ENCODE data around the gene CELF2.

Gene CELF2

GRCh38 chr10:11005725-11006427 lies 11.8 kb upstream of the CELF2 start:
- no peak overlapping the region for H3K4me3 Mint-ChIP-seq

GRCh38 chr10:11006428-11006825 lies 11.2 kb upstream of the CELF2 start:
- Mint-ChIP-seq H3K27ac (no peak overlapping the region), H3K36me3 (ENCODE audit: low read depth) (no peaks in the 10 kb centered on the region), H3K27me3 (ENCODE audit: low read depth, poor library complexity) (peaks cover 44% of the 10 kb centered on the region), H3K4me1 (peaks cover 6% of the 10 kb centered on the region), H3K9me3 (no peaks in the 10 kb centered on the region), H3K4me3 (no peak overlapping the region)
- no peak for DNase-seq
- TF ChIP-seq CTCF (IDR thresholded peaks at IDR 0.05): no peak

More at GRCh38 chr10:11005725-11006427, 11.8 kb upstream of the CELF2 start:
- Mint-ChIP-seq H3K27ac (no peak overlapping the region), H3K36me3 (ENCODE audit: low read depth) (no peaks in the 10 kb centered on the region), H3K9me3 (no peaks in the 10 kb centered on the region), H3K4me1 (peaks cover 6% of the 10 kb centered on the region), H3K27me3 (ENCODE audit: low read depth, poor library complexity) (peaks cover 41% of the 10 kb centered on the region)
- no peak for TF ChIP-seq CTCF (IDR thresholded peaks at IDR 0.05)
- no peak for DNase-seq

GRCh38 chr10:11007476-11008020 lies 10.1 kb upstream of the CELF2 start:
- Mint-ChIP-seq H3K27ac (no peak overlapping the region), H3K4me1 (peaks cover 12% of the 10 kb centered on the region), H3K27me3 (ENCODE audit: low read depth, poor library complexity) (peaks cover 41% of the 10 kb centered on the region), H3K36me3 (ENCODE audit: low read depth) (no peaks in the 10 kb centered on the region), H3K4me3 (no peak overlapping the region), H3K9me3 (no peaks in the 10 kb centered on the region)
- DNase-seq: no peak
- TF ChIP-seq CTCF (IDR thresholded peaks at IDR 0.05): no peak

DNA sequence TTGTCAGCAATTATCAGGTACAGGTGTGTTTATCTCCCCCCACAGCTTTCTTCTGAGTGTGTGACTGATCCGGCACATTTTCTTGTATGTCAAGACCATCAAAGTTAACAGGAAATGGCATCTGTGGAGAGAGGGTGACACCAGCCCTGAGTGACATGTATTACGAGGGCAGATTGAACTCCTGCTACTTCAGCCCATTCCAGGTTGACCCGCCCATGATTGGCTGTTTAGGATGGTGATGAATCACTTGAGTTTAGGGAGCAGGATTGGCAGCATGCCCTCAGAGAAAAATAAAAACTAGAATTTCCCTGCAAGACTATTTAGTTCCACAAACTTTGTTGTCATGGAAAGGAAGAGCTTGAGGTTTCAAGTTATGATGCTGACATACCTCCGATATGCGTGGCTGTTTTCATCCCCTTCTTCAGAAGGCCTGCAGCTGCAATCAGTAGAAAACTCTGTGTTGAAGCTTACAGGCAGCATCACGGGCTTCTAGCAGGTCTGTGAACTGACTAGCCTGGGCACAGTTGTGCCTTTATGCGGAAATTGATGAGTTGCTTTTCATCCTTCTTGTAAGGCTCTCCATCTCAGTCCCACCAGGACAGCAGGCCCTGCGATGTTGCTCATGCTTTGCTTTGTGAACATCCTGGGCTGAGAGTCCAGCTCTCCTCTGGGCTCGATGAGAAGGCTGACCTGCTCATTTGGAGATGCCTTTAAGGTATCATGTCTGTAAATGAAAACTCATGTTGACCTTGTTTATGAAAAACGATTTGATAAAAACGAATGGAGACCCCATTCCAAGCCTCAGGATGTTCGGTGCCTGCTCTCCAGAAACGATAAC lies 8.0 kb upstream of the CELF2 start:
- no peaks in the 10 kb centered on the region for H3K36me3 Mint-ChIP-seq (ENCODE audit: low read depth)
- H3K4me1 Mint-ChIP-seq: peaks cover 14% of the 10 kb centered on the region
- no peaks in the 10 kb centered on the region for H3K9me3 Mint-ChIP-seq
- no peak for DNase-seq
- no peak for TF ChIP-seq CTCF (IDR thresholded peaks at IDR 0.05)
- H3K27ac Mint-ChIP-seq: no peak overlapping the region
- no peak overlapping the region for H3K4me3 Mint-ChIP-seq
- H3K27me3 Mint-ChIP-seq (ENCODE audit: low read depth, poor library complexity): peaks cover 44% of the 10 kb centered on the region

DNA sequence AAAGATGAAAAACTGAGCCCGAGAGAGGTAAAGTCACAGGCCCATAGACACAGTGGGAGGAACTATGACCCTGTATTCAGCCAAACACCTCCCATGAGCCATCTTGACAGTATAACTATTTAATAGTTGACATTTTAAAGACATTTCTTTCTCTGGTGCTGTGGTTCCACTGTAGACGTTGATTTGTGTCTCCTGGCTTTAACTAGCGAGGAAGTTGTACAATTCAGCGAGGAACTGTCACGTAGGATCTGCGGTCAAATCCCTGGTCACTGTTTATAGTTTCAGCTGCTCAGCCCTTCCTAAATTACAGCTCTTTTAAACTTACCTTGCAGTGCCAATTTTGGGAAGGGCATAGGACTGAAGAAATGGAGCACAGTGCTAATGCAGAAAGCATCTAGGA lies 7.1 kb upstream of the CELF2 start:
- Mint-ChIP-seq H3K27me3 (ENCODE audit: low read depth, poor library complexity) (peaks cover 49% of the 10 kb centered on the region), H3K4me1 (peaks cover 14% of the 10 kb centered on the region), H3K27ac (no peak overlapping the region)

More for the DNA sequence above, 7.1 kb upstream of the CELF2 start:
- Mint-ChIP-seq H3K9me3 (no peaks in the 10 kb centered on the region), H3K36me3 (ENCODE audit: low read depth) (no peaks in the 10 kb centered on the region), H3K4me3 (no peak overlapping the region)
- no peak for TF ChIP-seq CTCF (IDR thresholded peaks at IDR 0.05)
- DNase-seq: no peak
